Effector memory CD4-positive, alpha-beta T cell (primary cell): ENCODE data around the gene HIVEP3.

Source experiments
- DNase-seq, 3 donors: peaks; one replicate each; pipeline ENCODE4 v3.0.0-alpha.2; 2020
- H3K27ac ChIP-seq: 2 replicates; pipeline ENCODE4 v1.7.0; 2013; ENCODE audit warnings: mild to moderate bottlenecking, low read length, moderate library complexity; ENCODE audit not compliant: insufficient read depth, poor library complexity, severe bottlenecking
- H3K27me3 ChIP-seq: replicated peaks from 2 replicates; pipeline ENCODE4 v1.7.0; 2013; ENCODE audit warnings: mild to moderate bottlenecking, low read length; ENCODE audit not compliant: insufficient read depth, control insufficient read depth, poor library complexity, severe bottlenecking
- H3K36me3 ChIP-seq: 2 replicates; pipeline ENCODE4 v1.7.0; 2013; ENCODE audit warnings: mild to moderate bottlenecking, low read length, moderate library complexity; ENCODE audit not compliant: control insufficient read depth, insufficient read depth
- H3K4me1 ChIP-seq: 2 replicates; pipeline ENCODE4 v1.7.0; 2013; ENCODE audit warnings: low read length, mild to moderate bottlenecking; ENCODE audit not compliant: control insufficient read depth, insufficient read depth, poor library complexity, severe bottlenecking
- H3K4me3 ChIP-seq: 2 replicates; pipeline ENCODE4 v1.7.0; 2013; ENCODE audit warnings: low read length, low read depth, mild to moderate bottlenecking; ENCODE audit not compliant: insufficient read depth, poor library complexity, severe bottlenecking
- H3K9me3 ChIP-seq: 2 replicates; pipeline ENCODE4 v1.7.0; 2013; ENCODE audit warnings: mild to moderate bottlenecking, low read length, moderate library complexity; ENCODE audit not compliant: control insufficient read depth

HIVEP3 gene

GRCh38 chr1:41622859-41623732 lies 295.6 kb downstream of the HIVEP3 start:
- peaks cover 7% of the 10 kb centered on the region for H3K4me1 ChIP-seq
- H3K27ac ChIP-seq = no peak overlapping the region
- no peak overlapping the region for H3K4me3 ChIP-seq
- H3K27me3 ChIP-seq = no peaks in the 10 kb centered on the region
- H3K9me3 ChIP-seq = no peaks in the 10 kb centered on the region
- DNase-seq = no peak
- H3K36me3 ChIP-seq = no peaks in the 10 kb centered on the region

- no peak for DNase-seq
- H3K4me1 ChIP-seq = peaks cover 7% of the 10 kb centered on the region
- H3K27ac ChIP-seq = no peak overlapping the region
Observed at GRCh38 chr1:41622402-41622801, 296.3 kb downstream of the HIVEP3 start.

GRCh38 chr1:41621791-41622190 lies 296.9 kb downstream of the HIVEP3 start:
- Histone ChIP-seq H3K9me3 (no peaks in the 10 kb centered on the region), H3K27ac (no peak overlapping the region), H3K36me3 (no peaks in the 10 kb centered on the region), H3K4me1 (peaks cover 7% of the 10 kb centered on the region), H3K4me3 (no peak overlapping the region), H3K27me3 (no peaks in the 10 kb centered on the region)
- DNase-seq = no peak

More at GRCh38 chr1:41622402-41622801, 296.3 kb downstream of the HIVEP3 start:
- Histone ChIP-seq H3K27me3 (no peaks in the 10 kb centered on the region), H3K9me3 (no peaks in the 10 kb centered on the region), H3K4me3 (no peak overlapping the region), H3K36me3 (no peaks in the 10 kb centered on the region)

GRCh38 chr1:41621256-41621655 lies 297.5 kb downstream of the HIVEP3 start:
- H3K4me1 ChIP-seq = peaks cover 7% of the 10 kb centered on the region
- no peak for DNase-seq

GRCh38 chr1:41620365-41621169 lies 298.2 kb downstream of the HIVEP3 start:
- Histone ChIP-seq H3K27ac (no peak overlapping the region), H3K36me3 (no peaks in the 10 kb centered on the region)

More at GRCh38 chr1:41621256-41621655, 297.5 kb downstream of the HIVEP3 start:
- Histone ChIP-seq H3K36me3 (no peaks in the 10 kb centered on the region), H3K27ac (no peak overlapping the region), H3K9me3 (no peaks in the 10 kb centered on the region), H3K4me3 (no peak overlapping the region), H3K27me3 (no peaks in the 10 kb centered on the region)

GRCh38 chr1:41619511-41620364 lies 299.0 kb downstream of the HIVEP3 start:
- Histone ChIP-seq H3K9me3 (no peaks in the 10 kb centered on the region), H3K27ac (no peak overlapping the region), H3K36me3 (no peaks in the 10 kb centered on the region), H3K27me3 (no peaks in the 10 kb centered on the region), H3K4me1 (peaks cover 7% of the 10 kb centered on the region), H3K4me3 (no peak overlapping the region)
- DNase-seq = no peak

More at GRCh38 chr1:41620365-41621169, 298.2 kb downstream of the HIVEP3 start:
- Histone ChIP-seq H3K4me1 (peaks cover 7% of the 10 kb centered on the region), H3K27me3 (no peaks in the 10 kb centered on the region), H3K4me3 (no peak overlapping the region), H3K9me3 (no peaks in the 10 kb centered on the region)
- no peak for DNase-seq

- Histone ChIP-seq H3K4me3 (no peak overlapping the region), H3K27ac (no peak overlapping the region), H3K4me1 (peaks cover 7% of the 10 kb centered on the region), H3K36me3 (no peaks in the 10 kb centered on the region), H3K9me3 (no peaks in the 10 kb centered on the region), H3K27me3 (no peaks in the 10 kb centered on the region)
- DNase-seq = no peak
Observed at GRCh38 chr1:41618871-41619270, 299.9 kb downstream of the HIVEP3 start.

GRCh38 chr1:41618066-41618825 lies 300.5 kb downstream of the HIVEP3 start:
- no peak overlapping the region for H3K27ac ChIP-seq
- H3K4me3 ChIP-seq = no peak overlapping the region
- no peaks in the 10 kb centered on the region for H3K36me3 ChIP-seq
- H3K4me1 ChIP-seq = peaks cover 6% of the 10 kb centered on the region
- no peaks in the 10 kb centered on the region for H3K9me3 ChIP-seq
- DNase-seq = no peak
- no peaks in the 10 kb centered on the region for H3K27me3 ChIP-seq

- Histone ChIP-seq H3K36me3 (no peaks in the 10 kb centered on the region), H3K4me1 (no peaks in the 10 kb centered on the region), H3K27ac (no peak overlapping the region), H3K27me3 (no peaks in the 10 kb centered on the region), H3K4me3 (no peak overlapping the region), H3K9me3 (no peaks in the 10 kb centered on the region)
- no peak for DNase-seq
Observed at GRCh38 chr1:41617336-41617735, 301.4 kb downstream of the HIVEP3 start.
